Measurements from ENCODE around the gene CCDC92.

DNA sequence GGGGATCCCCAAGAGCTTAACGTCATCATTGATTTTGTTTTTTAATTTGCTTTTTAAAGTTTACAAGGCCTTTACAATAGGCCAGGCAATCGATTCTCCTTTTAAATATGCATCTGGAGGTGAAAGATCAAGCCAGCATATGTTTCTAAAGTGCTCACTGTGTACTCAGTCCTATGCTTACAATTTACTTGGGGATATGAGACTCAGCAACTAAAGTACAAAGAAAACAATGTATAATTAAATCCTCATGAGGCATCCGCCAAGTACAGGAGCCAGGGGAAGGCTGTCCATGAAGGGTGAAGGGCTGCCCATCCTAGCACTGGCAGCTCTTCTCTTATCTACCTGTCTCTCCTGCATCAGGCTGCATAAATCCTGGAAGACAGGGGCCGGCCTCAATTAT, 11.8 kb downstream of the CCDC92 start:
- TF ChIP-seq CTCF (IDR thresholded peaks at IDR 0.05): no peak
- no peak for TF ChIP-seq EZH2 (IDR thresholded peaks at IDR 0.05)
